HUDEP-2 (cell line): Measurements from ENCODE around the gene LRMDA.
"Not testable (repeated sequence)": the region's sequence is repeated elsewhere in the genome, so short reads cannot be mapped to it uniquely, and the experiment has no call there.

Experiments
- DNase-seq, 76 experiments: peaks; one replicate each; lab custom pipeline; 2025; ENCODE audit not compliant: unreplicated experiment in 76 of 76; lab: John Stamatoyannopoulos, UW

The LRMDA gene

DNA sequence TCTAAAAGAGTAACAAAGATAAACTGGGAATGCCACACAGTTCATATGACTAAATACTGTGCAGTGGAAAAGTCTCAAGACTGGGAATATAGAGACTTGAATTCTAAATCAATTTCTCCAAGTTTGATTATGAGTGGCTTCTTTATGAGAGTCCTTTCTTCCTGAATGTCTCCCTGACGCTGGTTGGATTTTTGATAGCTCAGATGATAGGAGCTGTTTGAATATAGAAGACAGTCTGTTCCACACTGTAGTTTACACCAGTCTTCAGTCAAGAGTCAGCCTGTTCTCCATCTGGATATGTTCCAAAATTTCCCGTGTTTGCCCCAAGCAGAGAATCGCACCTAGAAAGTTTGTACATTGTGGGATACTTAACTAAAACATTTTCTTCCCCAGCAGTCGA is 173.7 kb downstream of the LRMDA start:
- DNase-seq, result no peak

DNA sequence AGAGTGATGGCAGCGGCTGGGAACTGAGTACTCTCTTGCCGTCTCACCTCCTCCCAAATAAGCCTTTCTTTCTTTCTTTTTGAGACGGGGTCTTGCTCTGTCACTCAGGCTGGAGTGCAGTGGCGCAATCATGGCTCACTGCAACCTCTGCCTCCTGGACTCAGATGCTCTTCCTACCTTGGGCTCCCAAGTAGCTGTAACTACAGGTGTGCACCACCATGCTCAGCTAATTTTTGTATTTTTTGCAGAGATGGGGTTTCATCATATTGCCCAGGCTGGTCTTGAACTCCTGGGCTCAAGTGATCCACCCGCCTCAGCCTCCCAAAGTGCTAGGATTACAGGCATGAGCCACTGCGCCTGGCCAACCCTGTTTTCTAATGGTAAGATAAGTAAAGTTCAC is 174.4 kb downstream of the LRMDA start:
- DNase-seq, result not testable (repeated sequence)

DNA sequence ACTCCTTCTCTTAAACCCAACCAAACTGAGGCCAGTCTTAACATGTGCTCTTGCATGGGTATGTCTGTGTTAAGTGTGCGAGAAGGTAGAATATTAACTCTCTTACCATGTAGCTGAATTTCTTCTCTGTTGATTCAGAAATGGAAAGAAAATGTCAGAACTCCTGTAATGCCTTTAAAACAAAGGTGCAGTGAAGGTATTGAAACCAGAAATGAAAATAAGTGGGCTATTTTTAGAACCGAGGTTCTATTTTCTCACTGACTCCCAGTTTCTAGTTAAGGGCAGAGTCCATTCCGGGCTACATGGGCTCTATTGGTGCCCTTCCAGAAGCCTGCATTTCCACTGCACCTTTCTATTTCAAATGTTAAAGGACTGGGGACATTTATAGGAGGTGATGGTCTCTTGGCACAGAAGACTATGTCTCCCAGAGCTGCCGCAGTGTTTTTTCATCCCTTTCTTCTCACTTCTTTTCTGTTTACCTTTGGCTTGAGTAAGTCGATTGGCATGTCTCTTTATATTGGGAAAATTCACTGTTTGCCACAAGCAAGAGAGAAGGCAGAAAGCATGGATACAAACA is 174.9 kb downstream of the LRMDA start:
- DNase-seq, result no peak

DNA sequence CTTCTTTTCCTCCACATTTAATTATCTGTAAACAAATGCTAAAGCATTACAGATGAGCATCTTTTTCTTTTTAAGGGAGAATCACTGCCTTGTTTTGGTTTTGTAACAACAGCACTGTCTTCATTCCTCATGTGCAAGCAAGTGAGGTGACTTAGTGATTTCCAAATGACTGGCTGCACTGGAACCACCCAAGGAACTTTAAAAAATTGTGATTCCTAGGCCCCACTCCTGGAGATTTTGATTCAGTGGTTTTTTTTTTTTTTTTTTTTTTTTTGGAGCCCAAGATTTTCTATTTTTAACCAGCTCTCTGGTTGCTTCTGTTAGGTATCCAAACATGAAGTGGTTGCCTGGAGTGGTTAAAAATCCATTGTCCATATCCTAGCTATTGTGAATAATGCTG is 176.2 kb downstream of the LRMDA start:
- no peak for DNase-seq

DNA sequence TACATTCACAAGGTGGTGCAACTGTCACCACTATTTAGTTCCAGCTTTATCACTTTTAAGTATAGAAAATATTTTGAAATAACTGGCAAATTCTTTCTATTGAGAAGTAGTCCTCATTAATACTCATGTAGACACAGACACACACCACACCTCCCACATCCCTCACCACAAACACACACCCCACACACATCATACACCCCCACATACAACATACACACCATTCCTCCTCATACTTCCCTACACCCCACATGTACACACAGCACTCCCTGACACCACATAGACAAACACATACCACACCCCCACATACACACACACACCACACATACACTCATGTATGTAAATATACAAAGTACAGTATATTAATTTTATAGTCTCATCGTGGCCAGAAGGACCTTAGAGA is 178.8 kb downstream of the LRMDA start:
- DNase-seq, result no peak

DNA sequence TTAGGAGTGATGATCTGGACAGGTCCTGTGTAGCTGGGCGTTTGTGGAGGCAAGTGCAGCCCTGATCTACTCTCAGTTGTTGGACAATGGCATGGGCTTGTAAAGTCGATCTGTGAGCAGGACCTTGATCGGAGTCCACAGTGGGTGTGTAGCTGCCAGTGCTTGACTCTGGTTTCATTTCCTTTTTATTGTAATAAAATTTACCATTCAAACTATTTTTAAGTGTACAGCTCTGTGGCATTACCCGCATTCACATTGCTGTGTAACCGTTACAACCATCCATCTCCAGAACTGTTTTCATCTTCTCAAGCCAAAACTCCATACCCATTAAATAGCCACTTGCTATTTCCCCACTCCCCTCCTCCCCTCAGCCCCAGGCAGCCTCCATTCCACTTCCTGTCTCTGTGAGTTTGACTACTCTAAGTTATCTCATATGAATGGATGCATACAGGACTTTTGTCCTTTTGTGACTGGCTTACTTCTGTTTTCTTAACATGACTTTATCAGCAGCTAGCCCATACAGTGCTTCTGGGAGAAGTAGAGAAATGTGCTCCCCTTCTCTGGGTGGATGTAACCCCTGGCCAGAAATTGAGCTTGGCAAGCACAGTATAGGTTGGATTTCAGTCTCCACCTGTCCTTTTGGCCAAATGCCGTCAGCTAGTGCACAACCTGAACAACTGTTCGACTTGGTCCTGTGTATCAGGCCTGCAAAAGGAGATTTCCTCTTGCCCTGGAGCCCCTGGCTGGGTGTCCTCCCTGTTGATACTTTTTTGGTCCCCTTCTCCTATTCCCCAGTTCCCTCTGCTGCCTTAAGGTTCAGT is 180.0 kb downstream of the LRMDA start:
- DNase-seq, result no peak

DNA sequence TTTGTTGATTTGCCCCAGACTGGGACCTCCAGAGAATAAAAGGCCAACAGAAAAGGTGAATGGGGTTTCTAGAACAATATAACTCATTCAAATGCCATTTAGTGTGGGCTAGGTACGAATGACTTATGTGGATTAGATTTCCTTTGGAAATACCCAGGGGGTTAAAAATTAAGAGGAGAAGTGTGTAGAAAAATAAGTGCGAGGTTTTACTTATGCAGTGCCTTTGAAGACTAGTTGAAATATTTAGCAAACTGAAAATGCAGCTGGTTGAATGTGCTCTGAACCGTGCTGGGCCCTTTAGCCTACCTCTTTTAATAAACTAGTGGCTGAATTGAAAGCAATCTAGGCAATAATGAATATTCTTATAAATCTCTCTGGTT is 180.6 kb downstream of the LRMDA start:
- DNase-seq, result no peak

DNA sequence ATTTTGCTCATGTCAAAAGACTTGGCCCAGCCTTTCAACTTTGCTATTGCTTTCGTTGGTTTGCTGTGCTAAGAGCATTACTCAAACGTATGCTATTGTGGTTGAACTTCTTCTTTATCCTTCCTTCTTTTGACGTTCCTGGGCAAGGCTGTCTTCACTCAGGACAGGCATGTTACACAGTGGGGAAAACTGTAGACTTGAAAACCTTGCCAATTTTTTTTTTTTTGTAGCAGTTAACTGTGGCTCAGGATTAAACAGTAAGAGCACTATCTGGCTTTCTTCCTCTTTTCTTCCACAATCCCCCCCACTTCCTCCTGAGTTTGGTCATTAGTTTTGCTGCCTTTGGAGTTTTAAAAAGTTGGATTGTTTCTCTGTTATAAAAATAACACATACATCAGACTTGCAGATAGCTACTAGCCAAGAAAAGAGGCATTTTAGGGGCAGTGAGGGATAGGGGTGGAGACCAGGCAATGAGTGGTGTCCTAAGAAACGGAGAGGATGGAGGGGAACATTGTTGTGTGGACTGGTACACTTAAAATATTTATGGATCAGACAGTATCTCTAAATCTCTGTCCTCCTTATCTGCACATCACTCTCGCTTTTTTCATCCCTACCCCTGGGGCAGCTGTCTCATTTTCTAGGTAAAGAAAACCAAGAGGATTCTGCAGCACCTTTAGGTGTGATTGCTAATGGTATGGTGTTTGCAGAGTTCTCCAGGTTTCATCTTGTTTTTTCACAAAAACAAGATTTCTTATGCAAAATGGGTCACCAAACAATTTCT is 181.7 kb downstream of the LRMDA start:
- DNase-seq, result no peak

DNA sequence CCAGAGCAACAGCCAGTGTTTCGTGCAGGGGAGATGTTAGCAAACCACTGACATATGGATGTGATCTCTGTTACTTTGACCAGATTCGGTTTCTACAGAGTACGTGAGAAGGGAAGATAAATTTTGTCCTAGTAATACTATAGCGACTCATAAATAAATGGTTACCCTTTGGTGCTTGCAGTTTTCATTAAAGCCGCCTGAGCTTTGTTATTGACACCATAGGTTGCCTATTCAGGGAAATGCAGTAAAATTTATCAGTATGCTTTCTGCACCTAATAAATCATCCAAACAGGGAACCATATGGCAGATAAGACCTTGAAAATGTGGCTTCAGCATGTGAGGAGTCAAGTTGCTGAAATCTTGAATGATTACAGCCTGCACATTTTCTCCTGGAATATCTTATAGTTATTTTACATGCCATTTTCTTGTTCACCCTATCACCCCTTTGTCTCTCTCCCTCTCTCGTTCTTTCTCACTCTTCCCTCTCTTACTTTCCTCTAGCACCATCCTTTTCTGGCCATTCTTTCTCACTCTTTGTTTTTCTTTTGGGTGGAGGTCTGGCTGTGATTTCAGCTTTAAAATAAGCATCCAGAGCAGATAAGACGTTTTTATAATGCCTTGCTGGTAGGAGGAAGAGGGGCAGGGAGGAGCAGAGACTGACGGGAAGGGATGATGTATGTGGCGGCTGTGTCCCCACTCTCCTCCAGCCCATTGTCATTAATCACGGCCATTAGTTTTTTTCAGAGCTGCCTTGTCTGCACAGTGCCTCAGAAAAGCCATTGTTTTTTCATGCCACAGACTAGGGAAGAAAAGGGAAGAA is 182.5 kb downstream of the LRMDA start:
- DNase-seq, result no peak

DNA sequence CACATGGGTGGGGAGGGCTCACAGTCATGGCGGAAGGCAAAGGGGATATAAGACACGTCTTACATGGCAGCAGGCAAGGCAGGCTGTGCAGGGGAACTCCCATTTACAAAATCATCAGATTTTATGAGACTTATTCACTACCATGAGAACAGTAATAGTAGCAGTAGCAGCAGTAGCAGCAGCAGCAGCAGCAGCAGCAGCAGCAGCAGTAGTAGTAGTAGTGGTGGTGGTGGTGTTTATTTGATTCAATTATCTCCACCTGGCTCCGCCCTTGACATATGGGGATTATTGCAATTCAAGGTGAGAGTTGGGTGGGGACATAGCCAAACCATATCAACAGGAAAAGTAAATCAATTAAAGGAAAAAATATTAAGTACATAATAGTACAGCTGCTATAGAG is 184.7 kb downstream of the LRMDA start:
- no peak for DNase-seq

DNA sequence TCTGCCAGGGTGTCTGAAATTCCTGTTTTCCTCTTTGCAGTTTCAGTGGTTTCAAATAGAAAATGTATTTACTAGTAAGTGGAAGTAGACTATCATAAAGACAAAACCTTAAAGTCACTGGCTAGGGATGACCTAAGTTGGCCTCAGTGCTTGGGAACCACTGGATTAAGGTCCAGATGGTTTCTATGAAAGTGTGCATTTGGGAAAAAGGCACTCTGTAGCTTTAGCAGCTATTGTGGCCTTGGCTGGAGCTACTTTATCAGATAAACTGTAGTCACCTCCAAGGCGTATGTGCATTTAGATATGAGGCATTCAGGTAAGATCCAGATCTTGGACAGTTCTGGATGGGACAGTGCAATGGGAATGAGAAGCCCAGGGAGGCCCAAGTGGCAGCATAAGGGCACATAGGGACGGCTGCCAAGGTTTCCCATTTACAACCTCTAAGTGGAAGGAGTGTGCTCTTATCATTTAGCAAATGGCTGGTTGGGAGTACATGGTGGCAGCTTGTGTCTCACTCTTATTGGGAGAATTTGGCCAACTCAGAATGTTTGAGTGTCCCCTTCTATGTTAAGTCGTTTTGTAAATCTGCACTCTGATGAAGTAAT is 185.6 kb downstream of the LRMDA start:
- DNase-seq, result no peak

DNA sequence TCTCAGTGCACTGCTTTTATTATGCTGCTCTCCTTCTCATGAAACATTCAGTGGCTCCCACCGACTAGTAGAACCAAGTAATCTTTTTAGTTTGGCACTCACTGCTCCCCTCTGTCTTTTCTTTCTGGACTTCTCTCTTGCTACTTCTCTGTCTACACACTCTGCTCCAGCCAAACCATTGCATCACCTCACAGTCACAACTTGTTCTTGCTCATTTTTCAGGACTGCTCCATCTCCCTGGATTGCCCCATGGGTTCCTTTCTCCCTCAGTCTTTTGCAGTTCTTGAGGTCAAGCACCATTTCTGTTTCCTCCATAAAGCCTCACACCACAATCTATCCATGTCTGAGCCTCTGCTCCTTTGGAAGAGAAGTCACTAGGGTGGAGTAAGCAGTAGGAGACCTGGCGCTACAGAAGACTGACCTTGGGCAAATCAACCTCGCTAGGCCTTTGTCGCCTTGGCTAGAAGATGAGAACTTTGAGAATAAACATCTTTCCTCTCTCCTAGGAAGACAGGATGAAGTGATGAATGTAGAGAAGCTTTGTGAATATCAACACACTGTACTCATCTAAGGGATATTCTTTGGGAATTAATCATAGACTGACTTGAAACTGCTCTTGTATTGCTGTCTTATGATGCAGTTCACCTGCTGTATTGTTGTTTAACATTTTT is 186.2 kb downstream of the LRMDA start:
- DNase-seq, result no peak

DNA sequence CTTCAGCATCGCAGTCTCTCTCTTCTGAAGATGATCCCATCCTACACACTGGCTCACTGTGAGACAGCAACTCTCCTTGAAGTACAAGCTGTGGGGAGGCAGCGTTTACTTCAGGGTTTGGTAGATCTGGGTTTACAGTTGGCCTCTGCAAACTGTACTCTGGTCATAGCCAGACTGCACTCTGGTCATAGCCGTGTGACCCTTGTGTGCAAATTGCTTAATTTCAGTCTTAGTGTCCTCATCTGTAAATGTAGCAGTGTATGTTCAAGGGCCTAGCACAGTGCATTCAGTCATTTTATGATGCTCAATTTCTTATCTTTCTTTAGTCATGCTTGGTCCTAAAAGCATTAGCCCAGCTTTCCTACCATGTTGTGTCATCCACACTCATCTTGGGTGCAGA is 188.2 kb downstream of the LRMDA start:
- DNase-seq, result no peak

DNA sequence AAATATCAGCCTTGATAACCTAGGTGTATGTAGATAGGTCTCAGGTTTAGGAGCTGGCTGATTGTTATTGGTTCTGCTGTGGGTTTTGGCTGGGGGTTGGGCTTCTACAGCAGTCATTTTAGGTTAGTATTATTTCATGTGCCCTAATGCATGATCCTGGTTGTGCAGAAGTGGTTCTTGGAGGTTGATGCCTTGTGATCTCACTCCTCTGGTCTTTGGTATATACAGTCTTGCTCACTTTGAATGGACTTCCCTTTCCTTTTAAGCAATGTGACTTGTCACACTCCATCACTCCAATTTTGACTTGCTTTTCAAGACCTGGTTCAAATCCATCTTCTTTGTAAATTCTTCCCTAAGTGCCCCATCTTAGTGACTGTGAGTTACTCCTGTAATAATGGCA is 188.9 kb downstream of the LRMDA start:
- no peak for DNase-seq

DNA sequence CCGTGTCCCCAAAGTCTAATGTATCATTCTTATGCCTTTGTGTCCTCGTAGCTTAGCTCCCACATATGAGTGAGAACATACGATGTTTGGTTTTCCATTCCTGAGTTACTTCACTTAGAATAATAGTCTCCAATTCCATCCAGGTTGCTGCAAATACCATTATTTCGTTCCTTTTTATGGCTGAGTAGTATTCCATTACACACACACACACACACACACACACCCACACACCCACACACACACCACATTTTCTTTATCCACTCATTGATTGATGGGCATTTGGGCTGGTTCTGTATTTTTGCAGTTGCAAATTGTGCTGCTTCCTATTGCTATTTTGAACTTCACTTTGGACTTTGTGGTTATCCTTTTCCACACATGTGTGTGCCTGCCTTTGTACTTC is 189.6 kb downstream of the LRMDA start:
- DNase-seq, result not testable (repeated sequence)

DNA sequence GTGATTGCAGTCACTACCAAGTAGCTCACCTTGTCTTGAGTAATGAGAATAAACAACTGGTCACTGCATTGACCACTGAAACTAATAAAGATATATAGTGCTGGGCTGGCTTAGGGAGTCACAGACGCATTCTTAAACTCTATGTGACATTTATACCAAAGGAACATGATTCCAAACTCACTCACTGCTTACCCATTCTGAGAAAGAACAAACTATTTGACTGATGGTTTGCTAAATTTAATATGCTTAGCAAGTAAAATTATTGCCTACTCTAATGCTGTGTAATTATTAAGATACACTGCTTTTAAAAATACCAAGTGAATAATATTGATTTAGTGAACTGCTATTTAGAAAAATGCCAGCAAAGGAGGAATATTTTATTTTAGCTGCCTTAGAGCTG is 191.1 kb downstream of the LRMDA start:
- no peak for DNase-seq

DNA sequence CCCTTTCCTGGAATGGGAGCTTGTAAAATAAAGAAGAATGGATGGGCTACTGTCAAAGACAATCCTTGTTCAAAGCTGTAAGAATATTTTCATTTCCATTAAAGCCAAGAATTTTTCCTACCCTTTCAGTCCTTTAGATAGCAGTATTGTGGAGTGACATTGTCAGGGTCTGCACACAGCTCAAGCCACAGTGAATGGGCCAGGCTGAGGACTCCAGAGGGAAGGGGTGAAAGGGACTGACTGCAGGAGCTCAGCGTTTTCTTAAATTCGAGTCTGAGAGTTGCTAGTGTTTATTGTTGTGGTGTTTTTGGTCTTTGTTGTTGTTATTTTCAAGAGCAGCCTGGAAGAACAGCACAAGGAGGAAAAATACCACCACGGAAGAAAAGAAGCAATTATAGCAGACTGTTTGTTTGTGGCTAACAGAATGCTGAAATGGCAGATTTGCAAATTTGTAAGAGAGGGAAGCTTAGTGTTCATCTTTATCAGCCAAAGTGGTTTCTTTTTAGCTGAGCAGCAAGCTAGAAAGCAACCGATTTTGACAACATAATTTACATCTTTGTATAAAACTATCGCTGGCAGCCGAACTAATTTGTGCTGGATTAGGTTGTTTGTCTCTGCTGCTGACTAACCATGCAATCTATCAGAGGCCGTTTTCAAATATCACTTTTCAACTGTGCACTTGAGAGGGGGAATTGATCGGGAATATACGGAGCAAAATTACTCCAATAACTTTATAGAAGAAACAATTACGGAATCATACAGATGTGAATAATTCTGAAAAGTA is 192.1 kb downstream of the LRMDA start:
- no peak for DNase-seq

DNA sequence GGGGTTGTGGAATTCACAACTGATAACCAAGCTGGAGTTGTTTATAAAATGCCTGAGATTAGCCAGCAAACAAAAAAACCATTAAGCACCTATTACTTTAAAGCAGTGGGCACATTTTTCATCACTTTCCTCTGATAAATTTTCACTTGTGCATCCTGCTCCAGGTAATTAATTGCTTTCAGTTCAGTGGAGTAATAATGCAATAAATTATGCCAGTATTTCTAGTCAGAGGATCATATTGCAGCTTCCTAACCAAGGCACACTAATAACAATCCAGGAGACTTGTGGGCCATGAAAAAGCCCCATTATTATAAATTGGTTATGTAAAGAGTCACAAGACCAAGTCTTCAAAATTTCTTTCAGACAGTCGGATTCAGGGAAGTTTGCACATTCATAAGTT is 193.2 kb downstream of the LRMDA start:
- no peak for DNase-seq

DNA sequence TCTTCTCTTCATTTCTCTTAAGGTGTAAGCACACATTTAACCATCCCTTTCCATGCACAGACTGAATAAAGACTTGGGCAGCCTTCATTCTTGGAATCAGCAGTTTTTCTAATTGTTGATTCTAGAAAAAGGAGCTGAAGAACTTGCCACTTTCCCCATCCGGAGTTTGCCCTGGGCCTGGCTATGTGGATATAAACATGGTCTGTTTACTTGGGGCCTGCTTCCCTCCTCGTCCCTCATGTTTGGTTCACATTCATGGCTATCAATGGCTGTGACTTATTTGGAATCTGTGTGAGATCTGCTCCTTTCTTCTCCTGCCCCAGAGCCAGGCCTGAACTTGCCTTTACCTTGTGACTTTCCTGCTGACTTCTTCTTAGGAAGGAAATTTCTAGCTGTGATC is 199.3 kb downstream of the LRMDA start:
- no peak for DNase-seq
